NCI-H1436 treated with DMSO at 0.1 percent for 48 hours (cell line): ENCODE data around the gene MYO5B.
"Not testable (repeated sequence)": the region's sequence is repeated elsewhere in the genome, so short reads cannot be mapped to it uniquely, and the experiment has no call there.

ENCODE experiments used
- DNase-seq: peaks from one replicate; lab custom pipeline; 2025; lab: John Stamatoyannopoulos, UW

MYO5B gene

GRCh38 chr18:49833814-49834213, 361.1 kb downstream of the MYO5B start:
- DNase-seq, result no peak

- no peak for DNase-seq
Observed at GRCh38 chr18:49832221-49832647, 362.7 kb downstream of the MYO5B start.

- DNase-seq, result no peak
Observed at GRCh38 chr18:49827996-49828395, 367.0 kb downstream of the MYO5B start.

GRCh38 chr18:49819823-49820671, 374.9 kb downstream of the MYO5B start:
- no peak for DNase-seq

- DNase-seq, result no peak
Observed at GRCh38 chr18:49819071-49819662, 375.8 kb downstream of the MYO5B start.

- DNase-seq, result no peak
Observed at GRCh38 chr18:49817947-49818346, 377.0 kb downstream of the MYO5B start.

- no peak for DNase-seq
Observed at GRCh38 chr18:49815927-49816326, 379.0 kb downstream of the MYO5B start.

- DNase-seq, result no peak
Observed at GRCh38 chr18:49814147-49814499, 380.8 kb downstream of the MYO5B start.

- peak; percentile 48 for DNase-seq
Observed at GRCh38 chr18:49813319-49814146, 381.4 kb downstream of the MYO5B start, which contains the start of gene ACAA2. TSS of gene ACAA2 (minus strand) at chr18:49813533. CDS start at chr18:49813484, 49 bp downstream.

GRCh38 chr18:49813069-49813318, 382.0 kb downstream of the MYO5B start:
- DNase-seq, result no peak

- DNase-seq, result no peak
Observed at GRCh38 chr18:49812286-49813068, 382.5 kb downstream of the MYO5B start.

- no peak for DNase-seq
Observed at GRCh38 chr18:49811151-49811938, 383.6 kb downstream of the MYO5B start.

- DNase-seq, result not testable (repeated sequence)
Observed at GRCh38 chr18:49808553-49809191, 386.3 kb downstream of the MYO5B start.

GRCh38 chr18:49804096-49804495, 390.9 kb downstream of the MYO5B start:
- DNase-seq, result no peak

GRCh38 chr18:49802623-49803022, 392.3 kb downstream of the MYO5B start:
- no peak for DNase-seq

- not testable (repeated sequence) for DNase-seq
Observed at GRCh38 chr18:49800491-49800890, 394.5 kb downstream of the MYO5B start.

GRCh38 chr18:49799806-49800205, 395.1 kb downstream of the MYO5B start:
- DNase-seq, result not testable (repeated sequence)

GRCh38 chr18:49798001-49798400, 396.9 kb downstream of the MYO5B start:
- DNase-seq, result no peak

GRCh38 chr18:49795612-49796552, 399.1 kb downstream of the MYO5B start:
- no peak for DNase-seq

- DNase-seq, result no peak
Observed at GRCh38 chr18:49794743-49795142, 400.2 kb downstream of the MYO5B start.
